Urothelium cell line (cell line): ENCODE measurements around the gene PPDPF.
"Not testable (repeated sequence)": the region's sequence is repeated elsewhere in the genome, so short reads cannot be mapped to it uniquely, and the experiment has no call there.

Experiments used
- DNase-seq: peaks from one replicate; pipeline ENCODE4 v3.0.0; 2011; ENCODE audit warnings: low spot score, mixed read lengths
- FAIRE-seq: peaks from 2 replicates; lab custom pipeline; 2011; peaks lifted over from hg19 to GRCh38; lab: Jason Lieb, UNC

The PPDPF gene

GRCh38 chr20:63499338-63499969 is 21.1 kb upstream of the PPDPF start:
- FAIRE-seq (peak; percentile 44), DNase-seq (no peak)

GRCh38 chr20:63500151-63500901 is 20.2 kb upstream of the PPDPF start:
- no peak for DNase-seq

GRCh38 chr20:63500902-63501817 is 19.4 kb upstream of the PPDPF start:
- FAIRE-seq (peak; percentile 55), DNase-seq (no peak)

More at GRCh38 chr20:63500151-63500901, 20.2 kb upstream of the PPDPF start:
- no peak for FAIRE-seq

- DNase-seq, result peak; percentile 68
- no peak for FAIRE-seq
Measured at GRCh38 chr20:63501818-63502670, 18.5 kb upstream of the PPDPF start.

GRCh38 chr20:63502671-63503172 is 17.8 kb upstream of the PPDPF start:
- FAIRE-seq (no peak), DNase-seq (no peak)

- no peak for FAIRE-seq
Measured at GRCh38 chr20:63503524-63503923, 17.0 kb upstream of the PPDPF start.

GRCh38 chr20:63504642-63505041 is 15.9 kb upstream of the PPDPF start:
- DNase-seq (no peak), FAIRE-seq (no peak)

More at GRCh38 chr20:63503524-63503923, 17.0 kb upstream of the PPDPF start:
- no peak for DNase-seq

GRCh38 chr20:63505281-63505680 is 15.3 kb upstream of the PPDPF start:
- FAIRE-seq, result peak; percentile 46
- DNase-seq, result no peak

- no peak for DNase-seq
- FAIRE-seq, result no peak
Measured at GRCh38 chr20:63505723-63506122, 14.8 kb upstream of the PPDPF start.

- FAIRE-seq (peak; percentile 69), DNase-seq (no peak)
Measured at GRCh38 chr20:63507083-63507743, 13.4 kb upstream of the PPDPF start.

- DNase-seq, result no peak
- FAIRE-seq, result no peak
Measured at GRCh38 chr20:63508072-63508768, 12.3 kb upstream of the PPDPF start.

- DNase-seq (no peak), FAIRE-seq (no peak)
Measured at GRCh38 chr20:63509088-63509564, 11.4 kb upstream of the PPDPF start.

- no peak for FAIRE-seq
- no peak for DNase-seq
Measured at GRCh38 chr20:63513207-63513606, 7.4 kb upstream of the PPDPF start.

- not testable (repeated sequence) for DNase-seq
Measured at GRCh38 chr20:63514520-63514919, 6.0 kb upstream of the PPDPF start.

GRCh38 chr20:63517376-63518309 is 2.9 kb upstream of the PPDPF start:
- DNase-seq (no peak), FAIRE-seq (no peak)

More at GRCh38 chr20:63514520-63514919, 6.0 kb upstream of the PPDPF start:
- not testable (repeated sequence) for FAIRE-seq

GRCh38 chr20:63518351-63518861 is 2.2 kb upstream of the PPDPF start:
- no peak for DNase-seq
- no peak for FAIRE-seq

- DNase-seq (no peak), FAIRE-seq (no peak)
Measured at GRCh38 chr20:63518946-63519667, 1.5 kb upstream of the PPDPF start.
